GM19397 (cell line): ENCODE results near the gene ZNF518B.
"Not testable (repeated sequence)": the region's sequence is repeated elsewhere in the genome, so short reads cannot be mapped to it uniquely, and the experiment has no call there.

ENCODE experiments used
- ATAC-seq: cut with Tn5 transposase; IDR thresholded peaks from one replicate; pipeline ENCODE4 v1.9.1; 2021; ENCODE audit warnings: mild to moderate bottlenecking, moderate library complexity; ENCODE audit not compliant: unreplicated experiment

Gene ZNF518B

DNA sequence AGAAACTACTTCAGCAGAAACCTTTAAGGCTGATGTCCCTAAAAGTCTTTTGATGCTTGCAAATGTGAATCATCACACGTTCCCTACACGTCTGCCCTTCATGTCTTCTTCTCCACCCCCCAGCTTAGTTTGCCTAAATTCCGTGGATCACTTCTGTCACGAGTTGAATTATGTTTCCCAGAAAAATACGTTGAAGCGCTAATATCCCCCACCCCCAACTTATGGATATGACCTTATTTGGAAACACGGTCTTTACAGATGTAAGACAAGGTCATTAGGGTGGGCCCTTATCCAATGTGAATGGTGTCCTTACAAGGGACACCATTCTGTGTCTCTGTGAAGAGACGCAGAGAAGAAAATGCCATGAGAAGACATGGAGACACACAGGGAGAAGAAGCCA is 2.1 kb upstream of the ZNF518B start:
- no peak for ATAC-seq

DNA sequence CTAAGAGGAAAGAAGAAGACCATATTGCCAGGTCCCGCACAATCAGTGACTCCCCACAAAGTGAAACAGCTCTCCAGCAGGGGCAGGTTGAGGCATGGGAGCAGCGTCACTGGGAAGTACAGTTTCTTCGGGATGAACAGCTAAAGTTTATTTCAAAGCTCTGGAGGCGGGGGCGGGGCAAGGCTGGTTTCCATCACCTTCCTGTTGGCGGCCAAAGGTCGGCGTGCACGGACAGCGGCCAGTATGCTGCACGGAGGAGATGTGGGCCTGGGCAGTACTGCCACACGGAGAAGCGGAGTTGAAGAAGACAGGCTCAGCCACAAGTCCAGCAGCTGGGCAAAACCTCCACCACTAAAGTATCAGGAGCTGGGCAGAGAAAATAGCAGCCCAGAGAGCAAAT is 951 bp upstream of the ZNF518B start:
- no peak for ATAC-seq

DNA sequence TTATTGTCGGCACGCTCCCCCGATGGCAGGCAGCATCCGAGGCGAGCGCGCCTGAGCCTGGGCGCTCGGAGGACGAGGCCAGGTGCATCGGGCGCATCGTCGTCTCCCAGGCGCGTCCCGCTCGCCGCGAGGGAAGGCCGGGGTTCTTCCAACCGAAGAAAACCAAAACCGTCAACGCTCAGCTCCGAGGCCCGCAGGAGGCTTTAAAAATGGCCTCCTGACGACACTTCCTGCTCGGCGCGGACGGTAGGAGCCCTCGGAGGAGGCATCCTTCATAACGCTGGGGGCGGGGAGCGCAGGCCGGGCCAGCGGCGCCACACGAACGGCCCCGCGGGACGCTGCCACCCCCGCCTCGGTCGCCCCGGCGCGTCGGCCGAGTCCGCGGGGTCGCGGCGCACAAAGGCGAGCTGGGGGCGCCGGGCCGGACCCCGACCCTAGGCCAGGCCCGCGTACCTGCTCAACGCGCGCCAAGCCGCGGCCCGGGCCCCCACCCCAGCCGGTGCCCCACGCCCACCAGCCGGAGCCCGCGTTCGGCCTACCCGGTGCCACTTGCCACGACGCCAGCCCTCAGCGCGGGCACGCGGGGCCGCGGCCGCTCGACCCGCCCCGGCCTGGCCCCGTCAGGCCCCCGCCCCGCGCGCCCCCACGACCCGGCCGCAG is 501 bp downstream of the ZNF518B start:
- ATAC-seq, result peak; percentile 64

DNA sequence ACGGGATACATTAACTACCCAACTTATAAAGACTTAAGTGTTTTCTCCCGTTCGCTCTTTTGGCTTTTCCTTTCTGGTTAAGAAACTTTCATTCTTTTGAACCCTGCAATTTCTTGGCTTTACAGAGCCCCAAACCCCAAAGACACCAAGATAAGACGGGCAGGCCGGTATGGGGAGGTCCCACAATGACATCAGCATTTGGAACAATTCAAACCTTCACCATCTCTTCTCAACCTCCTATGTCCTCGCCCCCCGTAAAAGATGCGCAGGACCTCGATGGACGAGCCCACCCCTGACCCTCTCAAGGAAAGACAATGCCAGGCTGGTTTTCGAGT is 999 bp downstream of the ZNF518B start:
- no peak for ATAC-seq

DNA sequence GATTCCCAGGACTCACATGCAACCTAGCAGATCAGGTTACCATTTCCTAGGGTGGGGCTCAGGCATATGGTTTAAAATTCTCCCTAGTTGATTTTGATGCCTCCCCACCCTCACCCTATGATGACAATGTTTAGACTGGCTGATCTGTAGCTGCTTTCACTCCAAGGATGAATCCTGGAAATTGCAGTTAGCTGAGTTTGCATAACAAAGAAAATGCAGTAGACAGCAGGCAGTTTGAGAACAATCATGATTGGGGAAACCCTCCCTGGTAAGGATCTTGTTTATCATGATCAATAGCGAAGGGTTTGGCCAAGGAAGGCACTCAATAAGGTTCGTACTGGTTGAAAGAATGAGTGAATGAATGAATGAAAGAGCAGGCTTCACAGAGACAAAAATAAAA is 2.1 kb downstream of the ZNF518B start:
- no peak for ATAC-seq

DNA sequence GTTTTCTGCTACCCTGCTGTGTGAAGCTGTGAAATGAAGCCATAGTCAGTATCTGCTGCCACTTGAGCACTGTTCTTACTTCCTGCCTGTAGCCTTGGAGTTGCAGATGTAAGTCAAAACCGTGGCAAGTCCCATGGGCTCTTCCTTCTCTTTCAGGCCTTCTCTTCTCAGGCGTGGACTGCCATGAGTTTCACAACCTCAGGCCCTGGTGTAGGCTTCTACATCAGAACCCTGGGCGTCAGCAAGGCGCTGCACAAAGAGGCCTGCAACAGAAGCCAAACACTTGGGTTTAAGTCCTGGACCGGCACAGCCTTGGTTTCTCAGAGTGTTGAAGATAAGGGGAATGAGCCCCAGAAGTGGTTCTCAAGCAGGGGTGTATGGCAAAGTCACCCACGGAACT is 2.5 kb downstream of the ZNF518B start:
- no peak for ATAC-seq

DNA sequence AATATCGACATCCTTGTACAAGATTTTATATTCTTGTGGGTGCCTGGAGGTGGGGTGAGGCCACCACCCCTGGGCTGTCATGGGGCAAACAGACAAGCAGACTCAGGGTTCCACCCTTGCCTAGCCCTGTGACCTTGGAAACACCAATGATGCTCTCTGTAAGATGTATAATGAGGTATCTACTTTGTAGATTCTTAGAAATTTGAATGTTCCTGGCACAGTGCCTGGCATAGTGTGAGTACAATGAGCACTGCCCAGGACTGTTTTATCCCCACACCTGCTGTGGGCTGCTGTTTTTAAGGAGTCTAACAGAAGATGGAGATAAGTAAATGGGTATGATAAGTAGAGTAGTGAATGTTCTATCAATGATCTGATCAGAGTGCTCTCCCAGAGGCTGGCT is 3.1 kb downstream of the ZNF518B start:
- no peak for ATAC-seq

DNA sequence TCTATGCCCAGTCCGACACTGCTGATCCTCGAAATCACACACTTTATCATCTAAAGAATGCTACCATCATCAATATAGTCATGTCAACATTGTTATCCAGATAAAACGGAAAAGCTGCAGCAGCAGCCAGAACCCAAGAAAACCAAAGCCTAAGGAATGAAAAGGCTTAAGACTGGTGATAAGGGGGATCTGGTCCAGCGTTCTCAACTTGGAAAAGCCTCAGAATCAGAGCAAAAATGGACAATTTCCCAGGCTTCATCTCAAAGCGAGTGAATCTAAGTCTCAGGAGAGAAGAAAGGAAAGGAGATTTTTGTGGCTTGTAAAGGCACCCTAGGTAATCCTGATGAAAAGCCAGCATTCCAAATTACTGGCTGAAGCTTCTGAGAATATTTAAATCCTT is 8.2 kb downstream of the ZNF518B start:
- ATAC-seq, result no peak

DNA sequence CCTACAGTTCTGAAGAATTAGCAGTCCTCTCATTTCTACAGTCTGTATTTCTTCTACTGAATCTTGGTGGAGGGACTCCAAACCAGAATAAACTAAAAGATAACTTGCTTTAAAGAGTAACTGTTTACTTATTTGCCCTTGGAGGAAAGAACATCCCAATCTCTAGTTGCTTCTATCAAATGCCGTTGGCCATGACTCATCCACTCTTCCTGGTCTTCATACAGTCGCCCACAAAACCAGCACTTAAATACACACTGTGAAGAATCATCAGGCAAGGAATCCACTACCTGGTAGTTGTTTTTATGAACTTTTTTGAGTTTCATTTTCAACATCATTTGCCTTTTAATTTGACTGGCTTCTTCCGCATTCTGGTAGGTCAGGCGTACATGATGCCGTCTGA is 14.2 kb downstream of the ZNF518B start:
- ATAC-seq, result no peak

DNA sequence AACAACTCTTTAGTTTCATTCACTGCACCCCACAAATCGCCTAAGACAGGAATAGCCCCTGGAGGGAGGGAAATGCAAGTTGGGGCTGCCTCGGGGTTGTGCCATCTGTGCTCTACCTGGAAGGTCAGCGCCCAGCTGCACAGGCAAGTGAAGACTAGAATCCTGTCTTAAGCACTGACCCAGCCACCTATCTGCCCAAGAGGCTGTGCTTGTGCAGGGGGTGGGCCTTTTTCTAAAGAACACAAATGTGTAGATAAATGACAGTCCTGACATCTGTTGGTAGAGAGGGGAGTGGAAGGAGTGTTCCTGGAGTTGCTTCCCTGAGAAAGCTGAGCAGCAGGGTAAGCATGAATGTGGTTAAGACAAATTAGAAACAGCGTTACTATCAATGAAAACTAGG is 15.7 kb downstream of the ZNF518B start:
- ATAC-seq, result no peak

DNA sequence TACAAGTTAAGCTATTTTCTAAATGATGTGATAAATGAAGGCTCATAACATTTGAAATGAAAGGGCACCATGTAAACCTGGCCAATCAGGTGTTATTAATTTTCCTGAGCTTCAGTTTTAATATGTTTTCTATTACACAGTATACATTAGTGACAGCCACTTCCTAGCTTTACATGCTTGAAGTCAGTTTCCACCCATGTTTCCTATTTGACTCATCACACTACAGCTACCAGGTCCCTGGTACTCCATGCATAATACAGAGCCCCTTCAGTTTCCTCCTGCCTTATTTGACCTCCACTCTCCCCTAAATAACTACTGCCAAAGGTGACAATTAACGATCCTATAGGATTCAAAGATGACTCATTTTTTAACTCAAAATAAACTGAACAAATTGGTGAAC is 18.3 kb downstream of the ZNF518B start:
- ATAC-seq, result no peak

DNA sequence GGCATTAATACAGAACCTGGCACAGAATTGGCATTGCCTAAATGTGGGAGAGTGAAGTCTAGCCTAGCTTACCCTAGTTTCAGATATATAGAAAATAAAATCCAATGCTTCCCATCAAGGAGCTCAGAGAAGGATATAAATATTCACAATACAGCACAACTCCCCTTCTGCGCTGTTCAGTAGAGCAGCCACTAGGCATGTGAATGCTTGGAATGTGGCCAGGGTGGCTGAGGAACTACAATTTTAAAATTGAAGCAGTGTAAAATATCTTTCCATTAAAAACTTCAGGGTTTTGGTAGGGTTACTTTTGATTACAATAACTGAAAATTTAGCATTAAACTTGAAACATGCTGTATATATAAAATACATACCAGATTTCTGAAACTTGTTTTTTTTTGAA is 19.5 kb downstream of the ZNF518B start:
- ATAC-seq, result no peak

DNA sequence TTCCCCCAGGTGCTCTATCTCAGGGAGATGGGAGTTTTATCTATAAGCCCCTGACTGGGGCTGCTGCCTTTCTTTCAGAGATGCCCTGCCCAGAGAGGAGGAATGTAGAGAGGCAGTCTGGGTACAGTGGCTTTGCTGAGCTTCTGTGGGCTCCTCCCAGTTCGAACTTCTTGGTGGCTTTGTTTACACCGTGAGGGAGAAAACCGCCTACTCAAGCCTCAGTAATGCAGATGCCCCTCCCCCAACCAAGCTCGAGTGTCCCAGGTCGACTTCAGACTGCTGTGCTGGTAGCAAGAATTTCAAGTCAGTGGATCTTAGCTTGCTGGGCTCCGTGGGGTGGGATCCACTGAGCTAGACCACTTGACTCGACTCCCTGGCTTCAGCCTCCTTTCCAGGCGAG is 29.5 kb downstream of the ZNF518B start:
- not testable (repeated sequence) for ATAC-seq

DNA sequence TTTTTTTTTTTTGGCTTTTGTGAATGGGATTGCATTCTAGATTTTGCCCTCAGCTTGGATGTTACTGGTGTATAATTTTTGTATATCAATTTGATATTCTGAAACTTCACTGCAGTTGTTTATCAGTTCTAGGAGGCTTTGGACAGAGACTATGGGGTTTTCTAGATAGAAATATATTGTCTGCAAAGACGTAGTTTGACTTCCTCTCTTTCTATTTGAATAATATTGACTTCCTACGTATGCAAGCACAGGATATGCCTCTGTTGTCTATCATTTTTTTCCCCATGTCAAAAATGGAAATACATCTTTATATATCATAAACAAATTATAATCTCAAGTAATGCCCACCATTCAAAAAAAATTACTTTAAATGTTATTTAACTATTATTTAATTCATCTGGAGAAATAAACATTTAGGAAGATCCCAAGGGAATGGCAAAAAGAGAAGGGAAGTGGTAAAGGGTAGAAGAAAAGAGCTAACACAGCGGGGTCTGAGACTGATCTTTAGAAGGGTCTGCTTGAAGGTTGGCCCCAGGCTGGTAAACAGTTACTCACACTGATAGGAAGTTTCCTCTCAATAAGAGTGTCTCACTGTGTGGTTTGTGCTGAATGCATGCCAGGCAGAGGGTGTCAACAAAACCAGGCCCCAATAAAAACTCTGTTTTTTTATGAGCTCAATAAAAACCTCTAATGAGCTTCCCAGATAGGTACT is 35.7 kb downstream of the ZNF518B start:
- no peak for ATAC-seq

DNA sequence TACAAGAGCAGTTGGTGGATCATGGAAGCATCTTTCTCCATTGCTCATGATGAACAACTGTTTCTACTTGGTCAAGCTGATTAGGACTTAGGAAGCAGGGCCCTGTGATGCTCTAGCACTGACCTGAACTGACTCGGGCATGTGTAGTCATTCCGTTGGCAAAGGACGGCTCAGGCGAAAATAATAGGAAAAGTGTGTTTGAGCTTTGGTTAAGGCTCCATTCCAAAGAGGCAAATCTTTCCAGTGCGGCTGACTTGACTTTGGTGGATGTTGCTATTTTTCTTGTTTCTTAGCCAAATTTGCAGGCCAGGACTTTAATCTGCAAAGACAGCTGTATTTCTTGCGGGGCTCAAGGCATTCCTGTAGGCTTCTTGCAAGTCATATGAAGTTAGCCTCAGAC is 39.5 kb downstream of the ZNF518B start:
- ATAC-seq, result no peak

DNA sequence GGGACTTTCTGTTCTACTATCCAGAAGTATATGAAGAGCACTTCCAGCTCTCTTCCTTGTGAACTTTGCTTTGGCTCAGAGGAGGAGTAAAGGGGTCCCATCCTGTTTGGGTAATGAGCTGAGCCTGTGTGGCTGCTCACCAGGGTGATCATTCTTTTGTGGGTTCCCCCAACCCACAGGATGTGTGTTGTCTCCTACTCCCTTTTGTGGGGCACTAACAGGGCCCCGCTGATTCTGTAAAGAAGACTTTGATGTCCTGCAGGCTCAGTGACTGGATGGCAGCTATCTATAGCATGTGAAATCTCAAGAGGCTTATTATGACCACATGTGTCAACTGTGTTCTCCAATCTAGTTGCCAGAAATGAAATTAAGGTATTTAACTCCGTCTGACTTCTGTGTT is 40.8 kb downstream of the ZNF518B start:
- no peak for ATAC-seq

DNA sequence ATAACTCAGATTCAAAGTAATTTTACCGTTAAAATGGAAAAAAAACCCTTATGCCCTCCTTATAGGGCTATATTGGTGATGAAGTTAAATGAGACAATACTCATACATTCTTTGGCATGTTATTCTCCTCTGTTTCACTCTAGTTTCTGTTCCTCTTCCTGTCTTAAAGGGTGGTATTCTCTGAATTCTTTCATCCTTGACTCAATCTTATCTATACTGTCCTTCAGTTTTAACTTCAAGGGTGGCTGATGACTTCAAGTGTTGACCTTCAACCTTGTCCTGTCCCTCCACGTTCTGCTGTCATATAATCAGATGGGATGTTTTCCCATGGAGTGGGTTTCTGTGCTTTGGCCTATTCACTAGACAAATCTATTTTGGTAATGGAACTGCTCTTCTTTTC is 44.0 kb downstream of the ZNF518B start:
- peak; percentile 83 for ATAC-seq

DNA sequence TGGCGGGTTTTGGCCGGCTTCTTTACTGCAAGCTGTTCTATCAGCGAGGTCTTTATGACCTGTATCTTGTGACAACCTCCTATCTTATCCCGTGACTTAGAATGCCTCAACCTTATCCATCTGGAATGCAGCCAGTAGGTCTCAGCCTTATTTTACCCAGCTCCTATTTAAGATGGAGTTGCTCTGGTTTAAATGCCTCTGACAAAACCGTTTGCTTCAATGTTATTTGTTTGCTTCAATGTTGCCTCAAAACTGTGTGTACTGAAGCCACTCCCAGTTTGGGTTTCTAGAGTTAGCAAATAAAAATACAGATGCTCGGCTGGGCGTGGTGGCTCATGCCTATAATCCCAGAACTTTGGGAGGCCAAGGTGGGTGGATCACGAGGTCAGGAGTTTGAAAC is 51.6 kb downstream of the ZNF518B start:
- ATAC-seq, result no peak

DNA sequence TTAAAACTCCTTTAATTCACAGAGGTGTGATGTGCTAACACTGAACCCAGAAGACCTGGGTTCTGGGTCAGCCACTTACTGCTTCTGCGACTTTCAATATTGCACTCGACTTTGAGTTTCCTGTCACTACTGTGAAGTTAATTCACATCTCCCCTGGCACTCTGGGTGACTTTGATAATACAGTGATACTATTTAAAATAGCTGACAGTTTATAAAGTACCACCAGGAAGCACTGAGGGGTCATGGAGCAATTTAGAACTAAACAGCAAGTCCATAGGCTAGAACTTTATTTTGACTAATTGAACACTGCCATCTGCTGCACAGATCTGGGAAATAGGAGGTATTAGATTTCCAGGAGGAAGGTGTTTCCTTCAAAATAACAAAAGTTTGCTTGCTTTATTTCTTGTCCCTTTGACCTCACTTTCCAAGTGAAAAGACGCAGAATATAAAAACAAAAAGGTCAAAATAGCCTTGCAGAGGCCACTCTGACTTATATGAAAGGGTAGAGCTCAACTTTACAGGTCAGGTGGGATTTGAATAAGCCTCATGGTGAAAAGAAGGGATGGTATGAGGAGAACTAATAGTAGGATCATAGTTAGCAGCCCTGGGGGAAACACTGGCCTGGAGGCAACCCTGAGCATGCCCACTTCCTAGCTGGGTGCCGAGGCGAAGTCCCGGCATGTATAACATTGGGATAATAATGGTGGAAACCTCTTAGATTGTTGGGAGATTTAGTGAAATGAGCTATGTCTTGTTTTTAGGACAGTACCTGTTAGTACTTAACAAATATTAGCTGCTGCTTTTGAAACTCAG is 53.4 kb downstream of the ZNF518B start:
- ATAC-seq, result no peak

DNA sequence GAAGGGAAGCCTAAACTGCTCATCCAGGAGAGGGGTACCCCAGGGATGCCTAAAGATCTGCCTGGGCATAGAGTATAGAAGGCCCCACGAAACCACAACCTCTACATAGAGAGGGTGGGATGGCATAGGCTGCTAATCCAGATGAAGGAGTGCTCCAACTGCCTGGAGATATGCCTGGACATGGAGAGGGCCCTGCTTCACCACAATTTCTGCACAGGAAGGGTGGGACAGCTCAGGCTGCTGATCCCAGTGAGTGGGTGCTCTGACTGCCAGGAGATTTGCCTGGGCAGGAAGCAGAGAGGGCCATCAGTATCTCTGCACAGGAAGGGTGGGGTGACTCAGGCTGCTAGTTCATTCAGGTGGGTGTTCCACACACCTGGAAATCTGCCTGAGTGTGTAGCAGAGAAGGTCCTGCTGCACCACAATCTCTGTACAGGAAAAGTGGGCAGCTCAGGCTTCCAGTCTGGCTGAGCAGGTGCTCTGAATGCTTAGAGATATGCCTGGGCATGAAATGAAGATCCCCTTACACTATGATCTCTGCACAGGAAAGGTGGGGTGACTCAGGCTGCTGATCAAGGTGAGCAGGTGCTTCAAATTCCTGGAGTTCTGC is 61.1 kb downstream of the ZNF518B start:
- ATAC-seq, result no peak
